GM12878 (cell line): ENCODE data around the gene TAOK2.

Experiments used
- CTCF ChIP-seq, 3 experiments: IDR thresholded peaks in 2 of 3; conservative IDR thresholded peaks in 1 of 3; 2 replicates each; pipeline ENCODE4 v1.5.1; 2011; ENCODE audit warnings: low read depth in 3 of 3, low read length in 3 of 3, mild to moderate bottlenecking in 3 of 3, control low read depth in 2 of 3, moderate library complexity in 2 of 3, inconsistent platforms in 1 of 3, mixed read lengths in 1 of 3; ENCODE audit not compliant: control insufficient read depth in 2 of 3, insufficient read depth in 1 of 3; ENCODE audit errors: extremely low read depth in 1 of 3
- GABPA ChIP-seq: IDR thresholded peaks from 2 replicates; pipeline ENCODE4 v1.6.1; 2014; ENCODE audit warnings: antibody characterized with exemption, low read depth, mild to moderate bottlenecking, inconsistent platforms
- NFIC ChIP-seq: IDR thresholded peaks from 2 replicates; pipeline ENCODE4 v1.6.1; 2012; ENCODE audit warnings: low read depth, mild to moderate bottlenecking, inconsistent platforms, low read length, moderate library complexity
- RAD21 ChIP-seq: IDR thresholded peaks from 2 replicates; pipeline ENCODE4 v1.6.1; 2011; ENCODE audit warnings: mild to moderate bottlenecking, low read depth, low read length, moderate library complexity; ENCODE audit not compliant: insufficient read depth
- ZBED1 ChIP-seq: IDR thresholded peaks from 2 replicates; pipeline ENCODE4 v1.6.1; 2016; ENCODE audit warnings: borderline replicate concordance

DNA sequence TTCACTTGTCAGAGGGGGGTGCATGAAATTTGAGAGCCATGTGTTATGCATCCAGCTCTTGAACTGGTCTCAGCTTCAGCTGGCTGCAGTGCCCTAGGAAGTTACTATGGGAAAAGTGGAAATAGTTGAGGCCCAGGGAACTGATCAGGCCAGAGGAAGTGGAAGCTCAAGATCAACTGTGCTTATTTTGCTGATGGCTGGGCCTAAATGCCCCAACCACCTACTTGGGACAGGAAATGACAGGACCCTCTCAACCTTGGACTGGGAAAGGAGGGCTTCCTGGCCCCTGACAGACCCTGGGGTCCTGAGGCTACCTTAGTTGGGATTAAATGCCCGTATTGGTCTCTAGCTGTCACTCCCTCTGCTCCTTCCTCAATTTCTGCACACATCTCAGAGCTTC is 1.2 kb upstream of the TAOK2 start:
- TF ChIP-seq NFIC (no peak), RAD21 (no peak), ZBED1 (no peak), GABPA (no peak), CTCF (IDR thresholded peaks at IDR 0.05 in 2 of 3, conservative IDR thresholded peaks at IDR 0.05 in 1 of 3; ENCODE audit: control insufficient read depth in 2 of 3, extremely low read depth in 1 of 3, insufficient read depth in 1 of 3, low read depth in 3 of 3, low read length in 3 of 3) (no peak)
